ENCODE results near the gene RPS27L.
A peak's percentile ranks its signal among the peaks of the same experiment; 100 is the strongest.

RPS27L gene

DNA sequence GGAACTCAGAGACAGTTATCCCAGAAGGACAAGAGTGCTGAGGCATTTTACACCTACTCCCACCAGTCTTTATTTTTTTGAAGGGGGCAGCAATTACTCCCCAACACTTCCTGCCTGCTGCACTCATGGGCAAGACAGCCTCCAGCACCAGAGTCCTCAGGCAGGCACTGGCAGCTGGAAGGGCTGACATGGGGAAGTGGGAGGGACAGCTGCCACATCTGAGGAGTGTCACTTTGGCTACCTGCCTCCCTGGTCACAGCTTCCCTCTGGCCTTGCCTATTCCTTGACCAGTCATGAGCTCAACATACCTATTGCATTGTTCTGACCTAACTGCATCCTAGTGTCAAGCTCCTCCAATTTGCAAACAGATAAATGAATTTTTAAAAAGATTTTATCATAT, 45.8 kb downstream of the RPS27L start:
- Histone ChIP-seq H3K9ac (ENCODE audit: low read length) (no peak overlapping the region), H3K27ac (ENCODE audit: low read length) (no peak overlapping the region), H3K4me3 (ENCODE audit: low read length) (no peak overlapping the region)

DNA sequence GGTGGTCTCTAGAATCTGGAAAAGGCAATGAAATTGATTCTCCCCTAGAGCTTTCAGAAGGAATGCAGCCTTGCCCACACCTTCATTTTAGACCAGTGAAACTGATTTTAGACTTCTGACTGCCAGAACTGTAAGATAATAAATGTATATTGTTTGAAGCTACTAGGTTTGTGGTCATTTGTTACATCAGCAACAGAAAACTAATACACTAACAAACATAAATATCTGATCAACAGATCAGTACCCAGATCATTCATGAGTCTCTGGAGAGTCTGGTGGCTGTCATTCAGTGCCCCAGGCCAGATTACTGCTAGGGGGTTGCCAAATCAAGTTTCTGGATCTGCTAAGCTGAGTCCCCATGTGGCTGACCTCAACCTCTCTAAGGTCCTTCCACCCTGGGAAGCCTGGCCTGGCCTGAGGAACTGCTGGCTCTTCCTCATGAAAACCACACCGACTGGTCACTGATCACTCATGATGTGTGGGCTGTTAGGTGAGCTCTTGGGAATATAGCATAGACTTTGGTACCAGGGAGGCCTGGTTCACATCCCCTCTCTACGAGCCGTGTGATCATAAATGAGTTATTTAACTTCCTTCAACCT, 46.8 kb downstream of the RPS27L start:
- Histone ChIP-seq H3K36me3 (replicated peaks; ENCODE audit: low read depth, low read length) (no peaks in the 10 kb centered on the region), H4K20me1 (ENCODE audit: insufficient read depth, low read length) (no peaks in the 10 kb centered on the region), H3K27ac (ENCODE audit: low read length) (no peak overlapping the region), H3K4me1 (ENCODE audit: low read length) (no peaks in the 10 kb centered on the region), H3K9ac (ENCODE audit: low read length) (no peak overlapping the region), H3K27me3 (ENCODE audit: low read depth, low read length) (no peaks in the 10 kb centered on the region; the same call in 1 of the 2 replicates), H3K79me2 (ENCODE audit: low read length) (no peaks in the 10 kb centered on the region), H3K4me3 (ENCODE audit: low read length) (no peak overlapping the region), H3K9me3 (ENCODE audit: insufficient read depth, low read length) (no peaks in the 10 kb centered on the region), H3K4me2 (ENCODE audit: low read length) (no peak overlapping the region), H2AFZ (ENCODE audit: low read depth, low read length) (peak overlapping the region; percentile 72; the same call in 1 of the 2 replicates)
- TF ChIP-seq, protein P1, sequence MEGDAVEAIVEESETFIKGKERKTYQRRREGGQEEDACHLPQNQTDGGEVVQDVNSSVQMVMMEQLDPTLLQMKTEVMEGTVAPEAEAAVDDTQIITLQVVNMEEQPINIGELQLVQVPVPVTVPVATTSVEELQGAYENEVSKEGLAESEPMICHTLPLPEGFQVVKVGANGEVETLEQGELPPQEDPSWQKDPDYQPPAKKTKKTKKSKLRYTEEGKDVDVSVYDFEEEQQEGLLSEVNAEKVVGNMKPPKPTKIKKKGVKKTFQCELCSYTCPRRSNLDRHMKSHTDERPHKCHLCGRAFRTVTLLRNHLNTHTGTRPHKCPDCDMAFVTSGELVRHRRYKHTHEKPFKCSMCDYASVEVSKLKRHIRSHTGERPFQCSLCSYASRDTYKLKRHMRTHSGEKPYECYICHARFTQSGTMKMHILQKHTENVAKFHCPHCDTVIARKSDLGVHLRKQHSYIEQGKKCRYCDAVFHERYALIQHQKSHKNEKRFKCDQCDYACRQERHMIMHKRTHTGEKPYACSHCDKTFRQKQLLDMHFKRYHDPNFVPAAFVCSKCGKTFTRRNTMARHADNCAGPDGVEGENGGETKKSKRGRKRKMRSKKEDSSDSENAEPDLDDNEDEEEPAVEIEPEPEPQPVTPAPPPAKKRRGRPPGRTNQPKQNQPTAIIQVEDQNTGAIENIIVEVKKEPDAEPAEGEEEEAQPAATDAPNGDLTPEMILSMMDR (IDR thresholded peaks at IDR 0.05; ENCODE audit: low read depth, low read length) = no peak
- TF ChIP-seq EZH2phosphoT487 (IDR thresholded peaks at IDR 0.05; ENCODE audit: low read depth) = no peak

More for the DNA sequence above, 45.8 kb downstream of the RPS27L start:
- Histone ChIP-seq H3K36me3 (replicated peaks; ENCODE audit: low read depth, low read length) (no peaks in the 10 kb centered on the region), H3K9me3 (ENCODE audit: insufficient read depth, low read length) (no peaks in the 10 kb centered on the region), H4K20me1 (ENCODE audit: insufficient read depth, low read length) (no peaks in the 10 kb centered on the region), H3K4me2 (ENCODE audit: low read length) (no peak overlapping the region), H3K79me2 (ENCODE audit: low read length) (no peaks in the 10 kb centered on the region), H3K27me3 (ENCODE audit: low read depth, low read length) (no peaks in the 10 kb centered on the region; the same call in 1 of the 2 replicates), H2AFZ (ENCODE audit: low read depth, low read length) (peak overlapping the region; percentile 72; the same call in 1 of the 2 replicates), H3K4me1 (ENCODE audit: low read length) (no peaks in the 10 kb centered on the region)
- TF ChIP-seq, protein P1 (IDR thresholded peaks at IDR 0.05; ENCODE audit: low read depth, low read length) = no peak
- TF ChIP-seq EZH2phosphoT487 (IDR thresholded peaks at IDR 0.05; ENCODE audit: low read depth) = no peak

DNA sequence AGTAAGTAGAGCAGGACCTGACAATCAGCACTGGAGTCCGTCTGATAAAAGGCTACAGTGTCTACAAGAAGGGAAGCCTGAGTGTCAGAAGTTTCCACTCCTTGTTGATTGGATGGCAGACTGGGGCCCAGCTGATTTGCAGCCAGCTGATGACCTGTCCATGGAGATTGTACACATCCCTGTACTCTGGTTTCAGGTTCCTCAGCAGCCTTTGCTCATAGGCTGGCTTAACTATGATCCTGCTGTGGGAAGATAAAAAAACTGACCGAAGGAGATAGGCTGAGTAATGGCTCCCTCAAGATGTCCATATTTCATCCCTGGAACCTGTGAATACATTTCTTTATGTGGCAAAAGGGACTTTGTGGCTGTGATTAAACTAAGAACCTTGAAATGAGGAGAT, 47.4 kb downstream of the RPS27L start:
- Histone ChIP-seq H4K20me1 (ENCODE audit: insufficient read depth, low read length) (no peaks in the 10 kb centered on the region), H2AFZ (ENCODE audit: low read depth, low read length) (no peak overlapping the region), H3K4me2 (ENCODE audit: low read length) (no peak overlapping the region), H3K27ac (ENCODE audit: low read length) (no peak overlapping the region), H3K36me3 (replicated peaks; ENCODE audit: low read depth, low read length) (no peaks in the 10 kb centered on the region), H3K27me3 (ENCODE audit: low read depth, low read length) (no peaks in the 10 kb centered on the region; the same call in 1 of the 2 replicates), H3K4me1 (ENCODE audit: low read length) (no peaks in the 10 kb centered on the region), H3K79me2 (ENCODE audit: low read length) (no peaks in the 10 kb centered on the region), H3K4me3 (ENCODE audit: low read length) (no peak overlapping the region), H3K9me3 (ENCODE audit: insufficient read depth, low read length) (no peaks in the 10 kb centered on the region), H3K9ac (ENCODE audit: low read length) (no peak overlapping the region)
- no peak for TF ChIP-seq EZH2phosphoT487 (IDR thresholded peaks at IDR 0.05; ENCODE audit: low read depth)
- TF ChIP-seq, protein P1 (IDR thresholded peaks at IDR 0.05; ENCODE audit: low read depth, low read length) = no peak

DNA sequence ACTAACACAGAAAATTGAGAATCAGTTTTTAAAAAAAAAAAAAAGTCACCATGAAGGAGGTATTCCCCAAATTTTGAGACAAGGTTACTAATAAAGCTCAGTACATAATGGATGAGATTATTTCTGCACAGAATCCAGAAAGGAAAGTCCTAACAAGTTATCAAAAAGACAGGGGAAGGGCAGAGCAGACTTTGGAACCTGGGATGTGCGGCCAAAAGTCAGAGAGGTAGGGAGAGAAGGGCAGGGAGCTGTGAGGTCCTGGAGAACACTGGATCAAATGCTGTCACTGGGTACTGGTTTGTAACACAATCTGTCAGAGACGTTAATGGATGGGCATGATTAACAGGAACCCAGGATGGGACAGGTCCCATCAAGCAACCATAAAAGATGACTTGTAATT, 47.8 kb downstream of the RPS27L start:
- H3K4me1 ChIP-seq (ENCODE audit: low read length) = no peaks in the 10 kb centered on the region
- no peak overlapping the region for H3K4me3 ChIP-seq (ENCODE audit: low read length)
- no peaks in the 10 kb centered on the region for H4K20me1 ChIP-seq (ENCODE audit: insufficient read depth, low read length)
- no peaks in the 10 kb centered on the region; the same call in 1 of the 2 replicates for H3K27me3 ChIP-seq (ENCODE audit: low read depth, low read length)
- no peak overlapping the region for H3K9ac ChIP-seq (ENCODE audit: low read length)
- TF ChIP-seq EZH2phosphoT487 (IDR thresholded peaks at IDR 0.05; ENCODE audit: low read depth) = no peak
- TF ChIP-seq, protein P1 (IDR thresholded peaks at IDR 0.05; ENCODE audit: low read depth, low read length) = no peak
- H3K4me2 ChIP-seq (ENCODE audit: low read length) = no peak overlapping the region
- no peaks in the 10 kb centered on the region for H3K79me2 ChIP-seq (ENCODE audit: low read length)
- no peaks in the 10 kb centered on the region for H3K9me3 ChIP-seq (ENCODE audit: insufficient read depth, low read length)
- no peaks in the 10 kb centered on the region for H3K36me3 ChIP-seq (replicated peaks; ENCODE audit: low read depth, low read length)
- no peak overlapping the region for H2AFZ ChIP-seq (ENCODE audit: low read depth, low read length)
- no peak overlapping the region for H3K27ac ChIP-seq (ENCODE audit: low read length)
